HepG2 (cell line): ENCODE data around the gene GRIK5. TPM values are rescaled to one million over a fixed set of nuclear protein-coding genes. Genes with fewer than 3 reads are reported as not detected.

ENCODE experiments used
- FLYWCH1 ChIP-seq: sonication (generic); formaldehyde crosslinking; IDR thresholded peaks from 2 replicates; pipeline ENCODE4 v1.8.1; 2023; ENCODE audit warnings: mild to moderate bottlenecking, missing genetic modification reagents
- GTF3A ChIP-seq: sonication (generic); formaldehyde crosslinking; conservative IDR thresholded peaks from 2 replicates; pipeline ENCODE4 v1.4.0; 2020; ENCODE audit warnings: mild to moderate bottlenecking, missing genetic modification reagents
- GZF1 ChIP-seq: sonication (generic); formaldehyde crosslinking; IDR thresholded peaks from 2 replicates; pipeline ENCODE4 v1.5.1; 2020; ENCODE audit warnings: mild to moderate bottlenecking, missing genetic modification reagents
- ISL2 ChIP-seq: sonication (generic); formaldehyde crosslinking; IDR thresholded peaks from 2 replicates; pipeline ENCODE4 v1.5.0; 2020; ENCODE audit warnings: missing genetic modification reagents
- MXI1 ChIP-seq: IDR thresholded peaks from 3 replicates; pipeline ENCODE4 v1.6.1; 2012; ENCODE audit warnings: low read depth, low read length, inconsistent platforms, borderline replicate concordance
- PTBP1 ChIP-seq: fragments of 200-400 bp; formaldehyde crosslinking; IDR thresholded peaks from 2 replicates; pipeline ENCODE4 v1.6.1; 2018; ENCODE audit warnings: low read length, low read depth; ENCODE audit not compliant: poor library complexity, severe bottlenecking
- SCMH1 ChIP-seq: sonication (generic); formaldehyde crosslinking; IDR thresholded peaks from 2 replicates; pipeline ENCODE4 v1.9.0; 2021; ENCODE audit warnings: missing genetic modification reagents, mild to moderate bottlenecking, borderline replicate concordance
- SMARCC2 ChIP-seq: fragments of 450-650 bp; IDR thresholded peaks from 2 replicates; pipeline ENCODE4 v1.6.1; 2017; ENCODE audit warnings: antibody characterized with exemption, mild to moderate bottlenecking
- SMARCE1 ChIP-seq: fragments of 450-650 bp; IDR thresholded peaks from 2 replicates; pipeline ENCODE4 v1.6.1; 2017; ENCODE audit warnings: borderline replicate concordance
- SMC3 ChIP-seq: IDR thresholded peaks from 2 replicates; pipeline ENCODE4 v1.6.1; 2011; ENCODE audit warnings: low read length, improper control_type of control experiment
- ZMYM3 ChIP-seq: sonication (generic); formaldehyde crosslinking; IDR thresholded peaks from 2 replicates; pipeline ENCODE4 v1.5.1; 2020; ENCODE audit warnings: mild to moderate bottlenecking, missing genetic modification reagents
- ZNF12 ChIP-seq: sonication (generic); formaldehyde crosslinking; IDR thresholded peaks from 2 replicates; pipeline ENCODE4 v1.5.0; 2020; ENCODE audit warnings: missing genetic modification reagents
- ZNF121 ChIP-seq: sonication (generic); formaldehyde crosslinking; IDR thresholded peaks from 2 replicates; pipeline ENCODE4 v1.5.0; 2020; ENCODE audit warnings: mild to moderate bottlenecking, missing genetic modification reagents
- ZNF337 ChIP-seq: sonication (generic); formaldehyde crosslinking; IDR thresholded peaks from 2 replicates; pipeline ENCODE4 v1.5.1; 2020; ENCODE audit warnings: missing genetic modification reagents, low read depth, mild to moderate bottlenecking, borderline replicate concordance
- ZNF354B ChIP-seq: sonication (generic); formaldehyde crosslinking; IDR thresholded peaks from 2 replicates; pipeline ENCODE4 v1.8.0; 2022; ENCODE audit warnings: mild to moderate bottlenecking, missing genetic modification reagents
- ZNF644 ChIP-seq: IDR thresholded peaks from 2 replicates; pipeline ENCODE4 v1.6.1; 2016; ENCODE audit warnings: low read depth
- ZNF652 ChIP-seq: IDR thresholded peaks from 2 replicates; pipeline ENCODE4 v1.6.1; 2016; ENCODE audit warnings: low read depth, borderline replicate concordance
- ZNF737 ChIP-seq: sonication (generic); formaldehyde crosslinking; IDR thresholded peaks from 2 replicates; pipeline ENCODE4 v1.5.0; 2020; ENCODE audit warnings: missing genetic modification reagents, mild to moderate bottlenecking, borderline replicate concordance
- ZNF768 ChIP-seq: sonication (generic); formaldehyde crosslinking; IDR thresholded peaks from 2 replicates; pipeline ENCODE4 v1.4.0; 2020; ENCODE audit warnings: missing genetic modification reagents
- ZNF773 ChIP-seq: sonication (generic); formaldehyde crosslinking; IDR thresholded peaks from 2 replicates; pipeline ENCODE4 v1.4.0; 2020; ENCODE audit warnings: missing genetic modification reagents, borderline replicate concordance
- ZNF792 ChIP-seq: IDR thresholded peaks from 2 replicates; pipeline ENCODE4 v1.6.1; 2016
- ZSCAN30 ChIP-seq: sonication (generic); formaldehyde crosslinking; IDR thresholded peaks from 2 replicates; pipeline ENCODE4 v1.5.0; 2020; ENCODE audit warnings: mild to moderate bottlenecking, missing genetic modification reagents
- polyA plus RNA-seq, 8 experiments: library from polyadenylated mRNA; depleted of rRNA in 3 of 8; stranded (reverse) in 7 of 8; unstranded in 1 of 8; fragments of >200 nt; fragmentation: Illumina TruSeq in 4 of 8; extraction: Trizol in 4 of 8; gene quantifications; 2 replicates each; pipeline versions ENCODE4 v1.2.1 to v1.2.3, GENCODE V29; 2011 to 2016; ENCODE audit warnings: low read depth in 4 of 8, missing spikeins in 1 of 8, mixed read lengths in 1 of 8; ENCODE audit not compliant: insufficient read depth in 1 of 8
- total RNA-seq, 5 experiments: library from RNA; depleted of rRNA; stranded (reverse); fragments of >200 nt; fragmentation: Illumina TruSeq; extraction: Trizol; gene quantifications; 2 replicates each; pipeline ENCODE4 v1.2.3, GENCODE V29; 2016; ENCODE audit warnings: low read depth in 1 of 5
- TF ChIP-seq, protein P1 (sequence below): sonication (generic); formaldehyde crosslinking; IDR thresholded peaks from 2 replicates; pipeline ENCODE4 v1.8.0; 2022; ENCODE audit warnings: low read depth, missing genetic modification reagents
- TF ChIP-seq, protein P2 (sequence below): sonication (generic); formaldehyde crosslinking; conservative IDR thresholded peaks from 2 replicates; pipeline ENCODE4 v1.8.1; 2023; ENCODE audit warnings: missing genetic modification reagents
- TF ChIP-seq, protein P3 (sequence below): sonication (generic); formaldehyde crosslinking; IDR thresholded peaks from 2 replicates; pipeline ENCODE4 v1.4.0; 2020; ENCODE audit warnings: missing genetic modification reagents, borderline replicate concordance

Gene GRIK5
- total and polyA plus RNA-seq, 2 of the 13 experiments (the other 11 are each of a cell fraction or from before 2014, with no cell fraction given), result not detected

DNA sequence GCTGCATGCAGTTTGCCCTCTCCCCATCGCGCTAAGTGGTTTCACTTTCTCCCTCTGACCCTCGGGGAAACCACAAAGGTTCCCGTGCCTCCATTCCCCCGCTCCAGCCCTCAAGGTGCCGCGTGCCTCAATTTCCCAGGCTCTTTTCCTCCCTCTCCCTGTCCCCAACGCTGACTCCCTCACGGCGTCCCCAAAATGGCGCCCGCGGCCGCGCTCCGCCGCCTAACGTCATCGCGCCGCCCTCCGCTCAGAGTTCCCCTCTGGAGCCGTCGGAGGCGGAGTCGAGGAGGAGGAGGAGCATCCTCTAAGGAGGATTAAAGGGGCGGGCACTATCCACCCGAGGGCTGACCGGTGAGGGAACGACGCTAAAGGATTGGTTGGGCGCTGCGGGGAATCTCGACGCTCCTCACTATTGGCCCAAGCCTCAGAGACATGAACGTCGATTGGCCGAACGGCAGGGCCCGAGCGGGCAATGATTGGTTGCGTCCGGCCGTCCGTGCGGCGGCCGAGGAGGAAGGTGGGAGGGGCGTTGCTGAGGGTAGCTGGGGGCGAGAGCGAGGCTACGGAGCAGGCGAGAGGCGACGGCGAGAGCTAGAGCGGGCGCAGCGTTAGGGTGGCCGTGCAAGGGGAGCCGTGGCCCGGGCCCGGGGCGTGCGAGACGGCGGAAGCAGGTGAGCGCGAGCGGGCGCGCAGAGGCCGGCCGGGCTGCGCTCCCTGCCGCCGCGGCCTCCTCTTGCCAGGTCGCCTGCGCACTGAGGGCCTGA lies 5.8 kb upstream of the GRIK5 start, which contains the start of gene ZNF574 (continued):
- TF ChIP-seq SMC3 (no peak), SMARCC2 (no peak), PTBP1 (peak; percentile 20), ISL2 (CRISPR knock-in tag) (no peak), ZMYM3 (no peak), GZF1 (CRISPR knock-in tag) (peak; percentile 73; the same call in 1 of the 2 replicates), ZNF121 (no peak), ZNF652 (CRISPR knock-in tag) (no peak), ZNF354B (no peak), ZSCAN30 (no peak), ZNF337 (CRISPR knock-in tag) (no peak), ZNF644 (CRISPR knock-in tag) (peak; percentile 52; the same call in 1 of the 2 replicates), ZNF737 (no peak), SMARCE1 (no peak), ZNF773 (0 out of 2 replicates have a peak, but pooled peaks have one; percentile 7), ZNF768 (CRISPR knock-in tag) (peak; percentile 32; the same call in 1 of the 2 replicates), MXI1 (peak; percentile 58; the same call in 1 of the 3 replicates), FLYWCH1 (no peak), ZNF792 (CRISPR knock-in tag) (no peak), SCMH1 (CRISPR knock-in tag) (no peak), ZNF12 (no peak), GTF3A (CRISPR knock-in tag) (no peak)
- TF ChIP-seq, protein P1, sequence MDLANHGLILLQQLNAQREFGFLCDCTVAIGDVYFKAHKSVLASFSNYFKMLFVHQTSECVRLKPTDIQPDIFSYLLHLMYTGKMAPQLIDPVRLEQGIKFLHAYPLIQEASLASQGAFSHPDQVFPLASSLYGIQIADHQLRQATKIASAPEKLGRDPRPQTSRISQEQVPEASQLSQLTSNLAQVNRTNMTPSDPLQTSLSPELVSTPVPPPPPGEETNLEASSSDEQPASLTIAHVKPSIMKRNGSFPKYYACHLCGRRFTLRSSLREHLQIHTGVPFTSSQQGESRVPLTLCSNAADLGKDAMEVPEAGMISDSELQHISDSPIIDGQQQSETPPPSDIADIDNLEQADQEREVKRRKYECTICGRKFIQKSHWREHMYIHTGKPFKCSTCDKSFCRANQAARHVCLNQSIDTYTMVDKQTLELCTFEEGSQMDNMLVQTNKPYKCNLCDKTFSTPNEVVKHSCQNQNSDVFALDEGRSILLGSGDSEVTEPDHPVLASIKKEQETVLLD (CRISPR knock-in tag), result no peak
- TF ChIP-seq, protein P2, sequence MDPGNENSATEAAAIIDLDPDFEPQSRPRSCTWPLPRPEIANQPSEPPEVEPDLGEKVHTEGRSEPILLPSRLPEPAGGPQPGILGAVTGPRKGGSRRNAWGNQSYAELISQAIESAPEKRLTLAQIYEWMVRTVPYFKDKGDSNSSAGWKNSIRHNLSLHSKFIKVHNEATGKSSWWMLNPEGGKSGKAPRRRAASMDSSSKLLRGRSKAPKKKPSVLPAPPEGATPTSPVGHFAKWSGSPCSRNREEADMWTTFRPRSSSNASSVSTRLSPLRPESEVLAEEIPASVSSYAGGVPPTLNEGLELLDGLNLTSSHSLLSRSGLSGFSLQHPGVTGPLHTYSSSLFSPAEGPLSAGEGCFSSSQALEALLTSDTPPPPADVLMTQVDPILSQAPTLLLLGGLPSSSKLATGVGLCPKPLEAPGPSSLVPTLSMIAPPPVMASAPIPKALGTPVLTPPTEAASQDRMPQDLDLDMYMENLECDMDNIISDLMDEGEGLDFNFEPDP (CRISPR knock-in tag), result no peak
- TF ChIP-seq, protein P3, sequence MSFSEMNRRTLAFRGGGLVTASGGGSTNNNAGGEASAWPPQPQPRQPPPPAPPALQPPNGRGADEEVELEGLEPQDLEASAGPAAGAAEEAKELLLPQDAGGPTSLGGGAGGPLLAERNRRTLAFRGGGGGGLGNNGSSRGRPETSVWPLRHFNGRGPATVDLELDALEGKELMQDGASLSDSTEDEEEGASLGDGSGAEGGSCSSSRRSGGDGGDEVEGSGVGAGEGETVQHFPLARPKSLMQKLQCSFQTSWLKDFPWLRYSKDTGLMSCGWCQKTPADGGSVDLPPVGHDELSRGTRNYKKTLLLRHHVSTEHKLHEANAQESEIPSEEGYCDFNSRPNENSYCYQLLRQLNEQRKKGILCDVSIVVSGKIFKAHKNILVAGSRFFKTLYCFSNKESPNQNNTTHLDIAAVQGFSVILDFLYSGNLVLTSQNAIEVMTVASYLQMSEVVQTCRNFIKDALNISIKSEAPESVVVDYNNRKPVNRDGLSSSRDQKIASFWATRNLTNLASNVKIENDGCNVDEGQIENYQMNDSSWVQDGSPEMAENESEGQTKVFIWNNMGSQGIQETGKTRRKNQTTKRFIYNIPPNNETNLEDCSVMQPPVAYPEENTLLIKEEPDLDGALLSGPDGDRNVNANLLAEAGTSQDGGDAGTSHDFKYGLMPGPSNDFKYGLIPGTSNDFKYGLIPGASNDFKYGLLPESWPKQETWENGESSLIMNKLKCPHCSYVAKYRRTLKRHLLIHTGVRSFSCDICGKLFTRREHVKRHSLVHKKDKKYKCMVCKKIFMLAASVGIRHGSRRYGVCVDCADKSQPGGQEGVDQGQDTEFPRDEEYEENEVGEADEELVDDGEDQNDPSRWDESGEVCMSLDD (CRISPR knock-in tag), result no peak
